Neural crest cell (in vitro differentiated cells): ENCODE results near the gene USP47. TPM values are rescaled to one million over a fixed set of nuclear protein-coding genes. Genes with fewer than 3 reads are reported as not detected.

ENCODE experiments used
- DNase-seq: peaks from one replicate; pipeline ENCODE4 v3.0.0; 2021; ENCODE audit warnings: low read depth, mixed read lengths, low spot score
- H3K27ac Mint-ChIP-seq: one replicate; pipeline ENCODE4 v1.8.0; 2021; ENCODE audit warnings: mild to moderate bottlenecking, mixed read lengths; ENCODE audit not compliant: unreplicated experiment
- H3K27me3 Mint-ChIP-seq: 2 replicates; pipeline ENCODE4 v1.8.0; 2021; ENCODE audit warnings: low read depth, mild to moderate bottlenecking, mixed read lengths
- H3K36me3 Mint-ChIP-seq: 2 replicates; pipeline ENCODE4 v1.8.0; 2021; ENCODE audit warnings: low read depth, mild to moderate bottlenecking, mixed read lengths
- H3K4me1 Mint-ChIP-seq: 2 replicates; pipeline ENCODE4 v1.8.0; 2021; ENCODE audit warnings: mixed read lengths
- H3K4me3 Mint-ChIP-seq: one replicate; pipeline ENCODE4 v1.8.0; 2021; ENCODE audit warnings: mild to moderate bottlenecking, mixed read lengths
- H3K9me3 Mint-ChIP-seq: 2 replicates; pipeline ENCODE4 v1.8.0; 2021; ENCODE audit warnings: mixed read lengths
- CTCF ChIP-seq: fragments of 200-600 bp; sonication (generic); conservative IDR thresholded peaks from 2 replicates; pipeline ENCODE4 v1.5.0; 2021; ENCODE audit warnings: antibody characterized with exemption, mild to moderate bottlenecking
- total RNA-seq: library from RNA; stranded (reverse); gene quantifications from 2 replicates; pipeline ENCODE4 v1.2.1, GENCODE V29; 2021

USP47 gene
- total RNA-seq, 1 donor from 2014 or later: 58.9 TPM

- Mint-ChIP-seq H3K4me3 (no peak overlapping the region), H3K27me3 (no peaks in the 10 kb centered on the region), H3K27ac (no peak overlapping the region), H3K4me1 (peaks cover 12% of the 10 kb centered on the region), H3K36me3 (peaks cover 20% of the 10 kb centered on the region), H3K9me3 (peaks cover 10% of the 10 kb centered on the region)
- no peak for DNase-seq
- TF ChIP-seq CTCF: no peak
These were observed 21.2 kb downstream of the USP47 start for GRCh38 chr11:11862999-11863398.

- Mint-ChIP-seq H3K27me3 (no peaks in the 10 kb centered on the region), H3K9me3 (peaks cover 12% of the 10 kb centered on the region), H3K36me3 (peaks cover 22% of the 10 kb centered on the region), H3K27ac (no peak overlapping the region), H3K4me1 (peaks cover 8% of the 10 kb centered on the region), H3K4me3 (no peak overlapping the region)
- TF ChIP-seq CTCF: no peak
- DNase-seq: no peak
These were observed 22.6 kb downstream of the USP47 start for GRCh38 chr11:11864332-11864731.

- Mint-ChIP-seq H3K27ac (no peak overlapping the region), H3K36me3 (peaks cover 25% of the 10 kb centered on the region), H3K9me3 (peaks cover 12% of the 10 kb centered on the region), H3K27me3 (no peaks in the 10 kb centered on the region), H3K4me1 (peaks cover 8% of the 10 kb centered on the region), H3K4me3 (no peak overlapping the region)
- TF ChIP-seq CTCF: no peak
- no peak for DNase-seq
These were observed 23.0 kb downstream of the USP47 start for GRCh38 chr11:11864803-11865202.

DNA sequence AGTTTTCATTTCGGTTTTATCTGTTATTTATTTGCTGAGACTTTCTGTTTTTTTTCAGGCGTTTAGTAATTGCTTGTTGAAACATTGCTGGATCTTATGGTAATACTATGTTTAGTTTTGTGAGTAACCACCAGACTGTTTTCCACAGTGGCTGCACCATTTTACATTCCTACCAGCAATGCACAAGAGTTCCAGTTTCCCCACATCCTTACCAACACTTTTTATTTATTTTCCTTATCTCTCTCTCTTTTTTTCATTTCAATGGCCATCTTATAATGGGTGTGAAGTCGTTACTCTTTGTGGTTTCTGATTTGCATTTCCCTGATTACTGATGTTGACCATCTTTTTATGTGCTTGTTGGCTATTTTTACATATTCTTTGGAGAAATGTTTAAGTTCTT lies 23.7 kb downstream of the USP47 start:
- H3K27ac Mint-ChIP-seq: no peak overlapping the region
- no peak for TF ChIP-seq CTCF
- H3K27me3 Mint-ChIP-seq: no peaks in the 10 kb centered on the region
- H3K4me3 Mint-ChIP-seq: no peak overlapping the region
- peaks cover 25% of the 10 kb centered on the region for H3K36me3 Mint-ChIP-seq
- H3K9me3 Mint-ChIP-seq: peaks cover 12% of the 10 kb centered on the region
- H3K4me1 Mint-ChIP-seq: peaks cover 12% of the 10 kb centered on the region
- DNase-seq: no peak

DNA sequence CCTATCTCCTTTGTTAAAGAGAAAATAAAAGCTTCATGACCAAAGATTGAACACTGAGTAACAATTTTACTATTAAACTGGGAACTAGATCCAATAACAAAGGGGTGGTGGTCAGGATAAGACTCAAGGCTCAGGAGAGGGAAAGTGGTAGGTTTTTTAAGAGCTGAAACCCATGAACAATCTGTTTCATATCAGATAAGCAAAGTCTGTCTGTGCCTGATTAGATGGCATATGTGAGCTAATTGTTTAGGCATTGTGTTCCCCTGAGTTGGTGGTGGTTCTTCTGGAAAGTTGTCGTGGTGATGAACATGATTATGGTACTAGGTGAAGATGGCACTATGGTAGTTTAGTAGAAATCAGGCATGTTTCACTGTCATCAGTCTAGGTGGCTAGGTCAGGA lies 24.4 kb downstream of the USP47 start:
- H3K4me1 Mint-ChIP-seq: peaks cover 20% of the 10 kb centered on the region
- no peak overlapping the region for H3K4me3 Mint-ChIP-seq
- peaks cover 12% of the 10 kb centered on the region for H3K9me3 Mint-ChIP-seq
- DNase-seq: no peak
- peaks cover 25% of the 10 kb centered on the region for H3K36me3 Mint-ChIP-seq
- H3K27me3 Mint-ChIP-seq: no peaks in the 10 kb centered on the region
- TF ChIP-seq CTCF: no peak
- H3K27ac Mint-ChIP-seq: no peak overlapping the region

DNA sequence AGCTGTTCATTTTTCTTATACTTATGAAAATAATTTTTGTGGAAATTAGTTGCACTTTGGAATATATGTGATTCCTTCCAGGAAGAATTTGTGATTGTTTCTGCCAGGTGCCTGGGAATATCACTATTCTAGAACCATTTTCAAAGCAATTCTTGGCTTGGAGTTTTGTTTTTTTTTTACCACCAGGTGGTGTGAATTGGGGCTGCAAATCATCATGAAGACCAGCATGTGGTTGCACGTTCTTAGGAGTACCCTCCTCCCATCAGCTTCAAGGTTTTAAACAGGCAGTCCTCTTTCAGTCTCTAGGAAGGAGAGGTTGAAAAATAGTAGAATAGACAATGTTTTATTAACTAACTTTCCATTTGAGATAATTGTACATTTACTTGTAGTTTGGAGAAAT lies 25.9 kb downstream of the USP47 start:
- peaks cover 25% of the 10 kb centered on the region for H3K36me3 Mint-ChIP-seq

More for the DNA sequence above, 25.9 kb downstream of the USP47 start:
- Mint-ChIP-seq H3K27me3 (no peaks in the 10 kb centered on the region), H3K9me3 (peaks cover 12% of the 10 kb centered on the region), H3K4me1 (peaks cover 30% of the 10 kb centered on the region), H3K27ac (no peak overlapping the region), H3K4me3 (no peak overlapping the region)
- DNase-seq: no peak
- TF ChIP-seq CTCF: no peak
